Measurements from ENCODE around the gene TOR1AIP1.
"Not testable (repeated sequence)": the region's sequence is repeated elsewhere in the genome, so short reads cannot be mapped to it uniquely, and the experiment has no call there.

The TOR1AIP1 gene

DNA sequence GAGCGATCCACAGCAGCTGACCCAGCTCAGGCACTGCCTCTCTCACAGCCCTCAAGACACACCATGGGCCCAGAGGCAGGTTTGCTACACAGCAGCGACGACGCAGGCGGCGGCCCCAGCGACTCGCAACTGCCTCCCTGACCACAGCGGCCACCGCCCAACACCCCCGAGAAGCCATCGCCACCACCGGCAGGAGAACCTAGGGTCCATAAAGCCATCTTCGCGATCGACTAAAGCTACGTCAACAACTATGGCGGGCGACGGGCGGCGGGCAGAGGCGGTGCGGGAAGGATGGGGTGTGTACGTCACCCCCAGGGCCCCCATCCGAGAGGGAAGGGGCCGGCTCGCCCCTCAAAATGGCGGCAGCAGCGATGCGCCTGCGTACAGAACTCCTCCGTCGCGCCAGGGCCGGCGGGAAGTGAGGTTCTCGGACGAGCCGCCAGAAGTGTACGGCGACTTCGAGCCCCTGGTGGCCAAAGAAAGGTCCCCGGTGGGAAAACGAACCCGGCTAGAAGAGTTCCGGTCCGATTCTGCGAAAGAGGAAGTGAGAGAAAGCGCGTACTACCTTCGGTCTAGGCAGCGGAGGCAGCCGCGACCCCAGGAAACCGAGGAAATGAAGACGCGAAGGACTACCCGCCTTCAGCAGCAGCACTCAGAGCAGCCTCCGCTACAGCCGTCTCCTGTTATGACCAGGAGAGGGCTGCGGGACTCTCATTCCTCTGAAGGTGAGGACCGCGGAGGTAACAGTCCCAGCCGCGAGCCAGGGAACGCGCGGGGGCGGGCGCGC is at the start of gene TOR1AIP1:
Gene TOR1AIP1, plus strand, starts transcription at position 33 of the 787 bp plus-strand sequence. Its CDS starts 218 bp downstream, at position 251.
- peak; percentile 96 for DNase-seq (ENCODE audit: extremely low read depth in 1 of 2, low read depth in 1 of 2)

GRCh38 chr1:179836686-179837445 is 45.2 kb upstream of the TOR1AIP1 start:
- DNase-seq (ENCODE audit: extremely low read depth in 1 of 2, low read depth in 1 of 2): not testable (repeated sequence)

- no peak for DNase-seq (ENCODE audit: extremely low read depth in 1 of 2, low read depth in 1 of 2)
Measured at GRCh38 chr1:179840107-179840506, 42.0 kb upstream of the TOR1AIP1 start.

DNA sequence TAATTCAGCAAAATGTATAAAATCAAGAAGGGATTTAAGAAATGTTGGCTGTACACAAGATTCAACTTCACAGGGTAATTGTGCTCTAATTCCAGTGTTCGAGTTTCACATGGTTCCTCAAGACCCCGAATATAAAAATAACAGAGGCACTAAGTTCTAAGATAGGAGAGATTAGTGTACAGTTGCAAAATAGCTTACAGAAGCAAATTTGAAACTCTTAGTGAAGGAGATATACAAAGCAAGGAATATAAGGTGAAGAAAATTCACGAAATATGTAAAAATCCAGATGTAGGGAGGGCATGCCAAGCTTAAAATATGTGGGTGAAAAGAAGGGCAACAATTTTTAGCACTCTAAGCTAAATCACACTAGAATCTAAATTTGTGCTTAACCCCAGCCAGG is 33.9 kb upstream of the TOR1AIP1 start:
- DNase-seq (ENCODE audit: extremely low read depth in 1 of 2, low read depth in 1 of 2): no peak

DNA sequence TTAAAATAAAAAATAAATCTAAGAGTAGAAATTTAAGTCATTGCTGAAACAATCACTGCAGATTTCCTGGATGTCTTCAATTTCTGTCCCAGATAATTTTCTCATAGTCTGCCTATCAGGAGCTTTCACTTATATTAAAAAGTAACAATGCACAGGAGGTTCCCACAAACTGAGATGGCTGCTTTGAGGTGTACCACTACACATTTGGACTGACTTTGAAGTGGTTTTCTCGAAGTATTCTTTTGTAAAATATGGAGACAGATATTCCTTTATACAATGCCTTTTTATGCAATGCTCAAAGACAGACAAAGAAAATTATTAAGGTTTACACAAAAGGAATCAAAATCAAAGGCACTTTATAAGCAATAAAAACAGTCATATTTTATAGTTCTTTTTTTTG is 29.0 kb upstream of the TOR1AIP1 start:
- no peak for DNase-seq (ENCODE audit: extremely low read depth in 1 of 2, low read depth in 1 of 2)

- DNase-seq (ENCODE audit: extremely low read depth in 1 of 2, low read depth in 1 of 2): not testable (repeated sequence)
Measured at GRCh38 chr1:179855831-179856230, 26.3 kb upstream of the TOR1AIP1 start.

DNA sequence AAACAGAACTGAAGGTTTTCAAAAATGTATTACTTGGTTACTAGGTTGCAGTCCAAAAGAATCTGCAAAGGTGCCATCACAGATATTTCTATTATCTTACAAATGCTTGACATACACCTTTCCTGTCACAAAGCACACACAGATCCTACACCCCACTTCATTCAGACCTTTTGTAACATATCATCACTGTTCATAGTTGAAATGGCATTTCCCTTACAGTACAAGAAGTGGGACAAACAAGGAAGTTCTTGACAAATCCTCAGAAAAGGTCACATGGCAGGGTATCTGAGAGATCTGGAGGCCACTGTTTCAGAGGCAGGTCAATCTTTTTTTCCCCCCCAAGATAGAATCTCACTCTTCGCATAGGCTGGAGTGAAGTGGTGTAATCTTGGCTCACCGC is 25.8 kb upstream of the TOR1AIP1 start:
- no peak for DNase-seq (ENCODE audit: extremely low read depth in 1 of 2, low read depth in 1 of 2)

- no peak for DNase-seq (ENCODE audit: extremely low read depth in 1 of 2, low read depth in 1 of 2)
Measured at GRCh38 chr1:179857009-179857408, 25.1 kb upstream of the TOR1AIP1 start.

DNA sequence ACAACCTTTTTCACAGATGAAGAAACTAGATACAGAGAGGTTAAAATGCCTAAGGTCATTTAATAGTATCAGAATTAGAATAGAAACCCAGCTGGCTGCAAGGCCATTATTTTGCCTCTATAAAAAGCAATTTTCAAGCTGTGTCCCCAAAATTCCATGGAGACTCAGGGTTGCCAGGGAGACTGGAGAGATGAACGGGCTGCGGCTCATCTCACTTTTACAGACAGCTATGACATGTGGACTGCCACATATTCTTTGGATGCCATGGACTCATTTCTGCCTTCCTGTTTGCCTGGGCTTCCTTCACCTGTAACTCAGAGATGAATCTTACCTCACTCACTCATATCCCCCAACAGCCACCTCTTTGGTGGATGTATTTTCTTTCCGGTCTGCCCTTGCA is 21.4 kb upstream of the TOR1AIP1 start:
- no peak for DNase-seq (ENCODE audit: extremely low read depth in 1 of 2, low read depth in 1 of 2)

DNA sequence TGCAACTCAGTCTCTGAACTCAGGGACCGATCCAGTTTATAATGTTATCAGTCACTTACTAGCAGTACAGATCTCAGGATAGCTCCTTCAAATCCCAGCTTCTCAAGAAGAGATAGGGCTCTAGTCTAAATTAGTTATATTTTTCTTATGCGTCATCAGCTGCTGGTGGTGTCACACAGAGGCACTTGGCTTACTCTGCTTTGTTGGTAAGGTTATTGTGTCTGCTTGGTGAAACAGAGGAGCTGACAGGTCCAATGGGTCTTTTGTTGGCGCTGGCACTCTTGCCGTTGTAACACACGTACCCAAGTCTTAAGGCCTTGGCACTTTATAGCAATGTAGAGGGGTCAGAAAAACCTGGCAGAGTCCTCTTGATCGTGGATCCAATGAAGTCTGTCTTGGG is 16.7 kb upstream of the TOR1AIP1 start:
- no peak for DNase-seq (ENCODE audit: extremely low read depth in 1 of 2, low read depth in 1 of 2)

- DNase-seq (ENCODE audit: extremely low read depth in 1 of 2, low read depth in 1 of 2): no peak
Measured at GRCh38 chr1:179866616-179867015, 15.5 kb upstream of the TOR1AIP1 start.

DNA sequence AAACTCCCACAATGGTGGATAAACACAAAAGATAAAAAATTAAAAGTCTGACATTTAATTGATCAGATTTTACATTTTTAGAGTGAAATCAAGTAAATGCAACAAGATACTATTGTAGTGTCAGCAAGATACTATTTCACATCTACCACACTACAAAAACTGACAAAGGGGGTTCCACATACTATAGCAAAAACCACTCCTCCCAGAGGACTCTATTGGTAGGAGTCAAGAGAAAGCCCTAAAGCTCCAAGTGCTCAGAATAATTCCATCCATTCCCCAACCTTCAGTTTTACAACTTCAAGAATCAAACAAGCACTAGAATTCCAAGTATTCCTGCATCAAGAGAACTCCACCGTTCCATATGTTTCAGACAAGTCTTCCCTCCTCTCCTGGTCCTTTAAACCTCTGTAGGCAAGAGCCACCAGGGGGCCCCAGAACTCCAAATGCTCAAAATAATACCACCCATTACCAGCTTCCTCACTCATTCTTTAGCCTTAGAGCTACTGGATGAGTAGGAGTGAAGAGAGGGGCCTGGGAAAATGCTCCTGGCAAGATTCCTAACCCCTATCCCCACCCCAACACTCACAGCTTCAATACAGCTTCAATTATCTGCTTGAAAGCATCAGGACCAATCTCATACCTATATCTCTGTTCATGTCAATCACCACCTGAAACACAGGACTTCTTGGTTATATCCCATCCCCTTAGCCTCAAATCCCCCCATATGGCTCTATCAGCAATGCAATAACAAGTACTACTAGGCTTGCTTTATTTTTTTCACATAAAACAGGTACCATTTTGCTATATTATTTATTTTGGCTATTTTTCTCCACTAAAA is 14.4 kb upstream of the TOR1AIP1 start:
- no peak for DNase-seq (ENCODE audit: extremely low read depth in 1 of 2, low read depth in 1 of 2)

GRCh38 chr1:179870870-179871269 is 11.2 kb upstream of the TOR1AIP1 start:
- no peak for DNase-seq (ENCODE audit: extremely low read depth in 1 of 2, low read depth in 1 of 2)

- DNase-seq (ENCODE audit: extremely low read depth in 1 of 2, low read depth in 1 of 2): no peak
Measured at GRCh38 chr1:179871940-179872339, 10.1 kb upstream of the TOR1AIP1 start.

DNA sequence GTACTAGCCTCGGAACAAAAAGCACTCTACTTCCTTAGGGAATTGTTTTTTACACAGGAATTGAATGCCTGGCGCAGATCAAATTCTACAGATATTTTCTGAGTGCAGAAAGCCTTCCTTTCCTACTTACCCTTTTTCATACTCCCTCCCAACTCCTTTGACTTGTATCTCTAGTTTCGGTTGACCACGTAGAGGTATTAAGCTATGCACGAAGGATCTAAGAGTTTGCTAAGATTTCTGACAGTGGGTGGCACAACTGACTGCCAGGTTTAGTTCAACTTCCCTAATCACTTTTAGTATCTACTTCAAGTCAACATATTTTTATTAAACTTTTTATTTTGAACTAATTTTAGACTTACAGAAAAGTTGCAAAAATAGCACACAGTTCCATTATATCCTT is 9.5 kb upstream of the TOR1AIP1 start:
- DNase-seq (ENCODE audit: extremely low read depth in 1 of 2, low read depth in 1 of 2): no peak

GRCh38 chr1:179873438-179873851 is 8.6 kb upstream of the TOR1AIP1 start:
- DNase-seq (ENCODE audit: extremely low read depth in 1 of 2, low read depth in 1 of 2): no peak

- no peak for DNase-seq (ENCODE audit: extremely low read depth in 1 of 2, low read depth in 1 of 2)
Measured at GRCh38 chr1:179875596-179876299, 6.3 kb upstream of the TOR1AIP1 start.

DNA sequence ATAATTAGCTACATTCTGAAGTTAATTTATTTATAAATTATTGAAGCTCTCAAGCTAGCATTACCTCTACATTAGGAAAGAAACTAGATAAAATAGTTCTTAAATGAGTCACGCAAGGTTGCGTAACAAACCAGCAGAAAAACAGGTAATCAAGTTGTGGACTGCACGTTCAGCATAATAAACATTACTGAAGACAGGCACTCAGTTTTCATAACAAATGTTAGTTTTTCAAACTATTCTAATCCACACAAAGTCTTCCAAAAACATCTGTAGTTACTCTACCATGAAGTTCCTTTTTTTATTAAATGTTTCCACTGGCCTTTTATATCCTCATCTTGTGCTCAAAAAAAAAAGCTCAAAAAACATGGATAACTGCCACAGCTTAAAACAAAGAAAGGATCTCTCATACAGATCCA is 5.8 kb upstream of the TOR1AIP1 start:
- DNase-seq (ENCODE audit: extremely low read depth in 1 of 2, low read depth in 1 of 2): no peak

DNA sequence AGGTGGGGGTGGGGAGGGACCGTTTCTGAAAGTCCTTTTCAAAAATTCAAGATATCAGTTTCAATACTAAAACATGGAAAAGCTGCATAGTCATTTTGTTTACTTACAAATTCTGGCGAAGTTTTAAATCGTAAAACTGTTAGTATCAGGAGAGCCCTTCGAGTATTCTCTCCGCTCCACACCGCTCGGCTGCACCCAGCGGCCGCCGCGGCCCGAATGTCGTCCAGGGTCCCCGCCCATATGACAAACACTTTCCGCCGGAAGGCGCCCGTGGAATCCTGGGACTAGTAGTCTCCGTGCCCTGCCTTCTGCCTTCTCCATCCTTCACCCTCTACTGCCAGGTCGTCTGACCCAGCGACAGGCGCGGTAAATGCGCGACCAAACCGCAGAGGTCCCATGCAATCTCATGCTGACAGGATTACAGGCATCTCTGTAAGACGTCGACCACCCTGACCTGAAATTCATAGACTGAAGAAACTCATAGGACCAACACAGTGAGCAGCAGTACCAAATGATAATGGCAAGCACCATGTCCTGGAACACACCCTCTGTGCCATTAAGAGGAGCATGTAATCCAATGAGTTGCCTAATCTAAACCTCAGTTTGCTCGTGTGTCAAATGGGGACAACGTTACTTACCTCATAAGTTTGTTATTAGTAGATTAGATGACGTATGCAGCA is 4.4 kb upstream of the TOR1AIP1 start, which contains the start of gene TOR1AIP2:
Gene TOR1AIP2, minus strand, starts transcription at position 218 of the 680 bp plus-strand sequence. CDS start 25,138 bp downstream, outside the sequence.
- peak; percentile 76 to 85 for DNase-seq (ENCODE audit: extremely low read depth in 1 of 2, low read depth in 1 of 2)

- DNase-seq (ENCODE audit: extremely low read depth in 1 of 2, low read depth in 1 of 2): no peak
Measured at GRCh38 chr1:179879797-179880196, 2.3 kb upstream of the TOR1AIP1 start.

Measured in stimulated activated CD8-positive, alpha-beta memory T cell treated with anti-CD3 and anti-CD28 coated beads, Interleukin-7, amount 100 ng/mL, for 48 hours (primary cell).